HL-60 (cell line): ENCODE results near the gene NAGS.

ENCODE experiments used
- DNase-seq, 2 experiments: peaks; one replicate each; pipeline ENCODE4 v3.0.0-alpha.2; 2010 to 2020; ENCODE audit warnings: low read depth in 1 of 2, low spot score in 1 of 2
- H3K27ac ChIP-seq: fragments of 250-450 bp; sonication (Bioruptor Pico); replicated peaks from 2 replicates; pipeline ENCODE4 v1.5.1; 2020; ENCODE audit warnings: mild to moderate bottlenecking, moderate library complexity
- H3K27me3 ChIP-seq: fragments of 250-450 bp; sonication (Bioruptor Pico); 2 replicates; pipeline ENCODE4 v1.5.1; 2021; ENCODE audit warnings: mild to moderate bottlenecking, moderate library complexity; ENCODE audit not compliant: insufficient read depth, poor library complexity, severe bottlenecking
- H3K4me3 ChIP-seq: replicated peaks from 2 replicates; pipeline ENCODE4 v1.5.1; 2011; ENCODE audit warnings: mild to moderate bottlenecking, control low read depth, low read length; ENCODE audit not compliant: insufficient read depth
- CTCF ChIP-seq: IDR thresholded peaks from one replicate; pipeline ENCODE4 v1.5.1; 2011; ENCODE audit warnings: low read length, control low read depth, inconsistent platforms; ENCODE audit not compliant: insufficient read depth
- GABPA ChIP-seq: IDR thresholded peaks from 2 replicates; pipeline ENCODE4 v1.6.1; 2012; ENCODE audit warnings: low read depth
- POLR2AphosphoS5 ChIP-seq: IDR thresholded peaks from 2 replicates; pipeline ENCODE4 v1.6.1; 2012; ENCODE audit warnings: low read depth
- REST ChIP-seq: IDR thresholded peaks from 2 replicates; pipeline ENCODE4 v1.6.1; 2012; ENCODE audit warnings: low read depth; ENCODE audit not compliant: insufficient replicate concordance
- SPI1 ChIP-seq: IDR thresholded peaks from 2 replicates; pipeline ENCODE4 v1.6.1; 2012; ENCODE audit warnings: low read depth, mild to moderate bottlenecking, borderline replicate concordance

NAGS gene

GRCh38 chr17:44006272-44006597, 1.8 kb downstream of the NAGS start:
- no peak overlapping the region for H3K27ac ChIP-seq
- no peak for DNase-seq
- peaks cover 42% of the 10 kb centered on the region for H3K27me3 ChIP-seq
- TF ChIP-seq SPI1 (no peak), POLR2AphosphoS5 (no peak), GABPA (no peak)
- H3K4me3 ChIP-seq, result peak overlapping the region; percentile 49

- DNase-seq, result peak; percentile 93 to 98
- Histone ChIP-seq H3K27me3 (peaks cover 39% of the 10 kb centered on the region), H3K4me3 (peak overlapping the region; percentile 49), H3K27ac (no peak overlapping the region)
- TF ChIP-seq POLR2AphosphoS5, result no peak
- peak; percentile 41; the same call in 1 of the 2 replicates for TF ChIP-seq GABPA
- TF ChIP-seq SPI1, result peak; percentile 60; the same call in 1 of the 2 replicates
These were observed 2.4 kb downstream of the NAGS start for GRCh38 chr17:44006598-44007345.

- Histone ChIP-seq H3K4me3 (peak overlapping the region; percentile 49), H3K27me3 (peaks cover 39% of the 10 kb centered on the region), H3K27ac (no peak overlapping the region)
- no peak for DNase-seq
- TF ChIP-seq POLR2AphosphoS5, result no peak
- TF ChIP-seq CTCF, result no peak
- TF ChIP-seq GABPA, result peak; percentile 6; the same call in 1 of the 2 replicates
- no peak for TF ChIP-seq REST
- TF ChIP-seq SPI1, result no peak
These were observed 3.2 kb downstream of the NAGS start for GRCh38 chr17:44007346-44008204.

- no peak for TF ChIP-seq SPI1
- no peak for TF ChIP-seq REST
- TF ChIP-seq POLR2AphosphoS5, result no peak
- TF ChIP-seq CTCF, result no peak
- no peak for TF ChIP-seq GABPA
- H3K27me3 ChIP-seq, result peaks cover 33% of the 10 kb centered on the region
- no peak overlapping the region for H3K4me3 ChIP-seq
- H3K27ac ChIP-seq, result no peak overlapping the region
- DNase-seq, result no peak
These were observed 3.9 kb downstream of the NAGS start for GRCh38 chr17:44008205-44008909.
